A172 (cell line): Measurements from ENCODE around the gene GZMB. TPM values are rescaled to one million over a fixed set of nuclear protein-coding genes. Genes with fewer than 3 reads are reported as not detected.
"Not testable (repeated sequence)": the region's sequence is repeated elsewhere in the genome, so short reads cannot be mapped to it uniquely, and the experiment has no call there.

Experiments used
- DNase-seq: peaks from one replicate; pipeline ENCODE4 v3.0.0-alpha.2; 2015; ENCODE audit warnings: low spot score
- total RNA-seq: library from RNA; depleted of rRNA; stranded (reverse); fragments of >200 nt; shearing (Covaris generic); gene quantifications from 2 replicates; pipeline ENCODE4 v1.2.3, GENCODE V29; 2014

Gene GZMB
- total RNA-seq, 1 experiment from 2014 or later = not detected

- DNase-seq = no peak
Measured at GRCh38 chr14:24631749-24632335, 2.1 kb downstream of the GZMB start.

DNA sequence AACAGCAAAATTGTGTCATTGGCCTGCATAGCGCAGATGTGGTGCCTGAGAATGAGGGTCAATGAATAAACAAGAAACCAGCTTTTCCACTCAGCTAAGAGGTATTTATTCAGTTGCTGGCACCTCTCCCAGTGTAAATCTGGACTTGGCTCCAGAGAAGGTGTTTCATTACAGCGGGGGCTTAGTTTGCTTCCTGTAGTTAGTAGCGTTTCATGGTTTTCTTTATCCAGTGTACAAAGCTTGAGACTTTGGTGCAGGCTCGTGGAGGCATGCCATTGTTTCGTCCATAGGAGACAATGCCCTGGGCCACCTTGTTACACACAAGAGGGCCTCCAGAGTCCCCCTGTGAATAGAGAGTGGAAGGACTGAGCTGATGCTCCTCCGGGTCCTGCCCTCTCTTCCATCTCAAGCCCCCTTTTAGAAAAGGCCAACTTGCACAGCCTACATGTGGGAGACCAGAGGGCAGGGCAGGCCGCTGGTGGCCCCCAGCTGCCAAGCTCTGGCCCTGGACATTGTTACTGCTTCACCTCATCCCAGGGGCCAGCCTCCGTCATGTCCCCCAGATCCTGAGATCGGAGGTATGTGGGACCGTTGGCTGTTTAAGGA, 3.0 kb downstream of the GZMB start:
- peak; percentile 1 for DNase-seq

GRCh38 chr14:24630087-24630871, 3.7 kb downstream of the GZMB start:
- no peak for DNase-seq

DNA sequence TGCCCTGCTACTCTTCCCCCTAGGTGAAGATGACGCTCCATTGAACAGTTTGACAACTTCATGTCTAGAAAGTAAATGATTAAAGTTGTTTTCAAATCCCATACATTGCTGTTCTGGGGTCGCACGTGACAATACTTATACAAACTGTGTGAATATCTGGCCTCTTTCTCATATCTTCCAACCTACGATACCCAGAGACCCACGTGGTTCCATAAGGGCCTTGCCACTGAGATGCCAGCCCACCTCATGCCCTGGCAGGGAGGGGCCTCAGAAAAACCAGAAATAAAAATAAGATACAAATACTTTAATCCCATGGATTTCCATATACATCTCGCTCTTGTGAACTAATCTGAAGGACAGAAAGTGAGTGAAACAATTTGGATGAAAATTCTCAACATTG, 4.5 kb downstream of the GZMB start:
- no peak for DNase-seq

GRCh38 chr14:24613747-24614146, 20.2 kb downstream of the GZMB start:
- no peak for DNase-seq

GRCh38 chr14:24613241-24613640, 20.7 kb downstream of the GZMB start:
- no peak for DNase-seq

DNA sequence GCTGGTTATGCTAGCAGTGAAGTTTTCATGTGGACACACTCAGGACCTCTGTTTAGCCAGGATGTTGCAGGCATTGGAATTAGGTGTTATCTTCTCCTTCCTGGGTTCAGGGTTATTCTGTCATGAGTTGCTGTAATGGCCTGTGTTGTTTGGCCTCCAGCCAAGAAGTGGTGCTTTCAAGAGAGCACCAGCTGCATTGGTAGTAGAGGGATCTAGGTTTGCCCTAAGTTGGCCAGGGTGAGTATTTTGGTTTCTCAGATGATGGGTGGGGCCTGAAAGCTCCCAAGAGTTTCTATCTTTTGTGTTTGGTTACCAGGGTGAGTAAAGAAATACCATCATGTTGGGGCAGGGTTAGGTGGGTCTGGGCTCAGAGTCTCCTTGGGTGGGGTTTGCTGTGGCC, 21.8 kb downstream of the GZMB start:
- DNase-seq = no peak

GRCh38 chr14:24609655-24610344, 24.2 kb downstream of the GZMB start, which contains the start of gene GZMH:
GZMH (minus strand) TSS chr14:24609685; CDS start chr14:24609613, 72 bp downstream.
- DNase-seq = no peak

DNA sequence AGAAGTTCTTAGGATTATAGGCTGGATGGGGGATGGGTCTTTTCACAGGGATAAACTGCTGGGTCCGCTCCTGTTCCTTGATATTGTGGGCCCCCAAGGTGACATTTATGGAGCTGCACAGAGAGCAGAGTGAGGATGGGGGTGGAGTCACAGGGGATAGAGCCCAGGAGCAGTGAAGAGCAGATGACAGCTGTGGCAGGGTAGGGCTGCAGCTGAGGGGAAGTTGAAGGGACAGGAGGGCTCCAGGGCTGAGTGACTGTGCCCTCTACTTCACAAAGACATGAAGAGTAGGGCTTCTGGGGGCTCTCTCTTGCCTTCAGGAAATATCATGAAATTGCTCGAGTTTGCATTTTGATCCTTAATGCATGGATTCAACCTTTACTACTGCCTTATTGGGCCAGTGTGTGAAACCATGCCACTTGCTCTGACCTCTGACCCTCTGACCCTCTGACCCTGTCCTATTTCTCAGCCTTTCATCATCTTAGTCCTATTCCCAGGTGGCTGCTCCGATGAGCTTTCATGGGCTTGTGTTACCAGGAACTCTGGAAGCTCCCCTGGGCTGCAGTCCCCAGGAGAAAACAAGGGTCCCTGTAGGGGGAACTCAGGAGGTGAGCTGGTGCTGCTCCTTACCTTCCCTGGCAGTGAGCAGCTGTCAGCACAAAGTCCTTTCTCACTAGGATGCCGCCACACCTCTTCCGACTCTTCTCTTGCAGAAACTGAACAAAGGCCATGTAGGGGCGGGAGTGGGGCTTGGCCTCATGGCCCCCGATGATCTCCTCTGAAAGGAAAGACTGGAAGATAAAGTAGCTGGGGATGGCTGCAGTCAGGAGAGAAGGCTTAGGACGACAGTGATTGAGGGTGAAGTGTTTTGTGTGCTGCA, 26.1 kb downstream of the GZMB start:
- no peak for DNase-seq

DNA sequence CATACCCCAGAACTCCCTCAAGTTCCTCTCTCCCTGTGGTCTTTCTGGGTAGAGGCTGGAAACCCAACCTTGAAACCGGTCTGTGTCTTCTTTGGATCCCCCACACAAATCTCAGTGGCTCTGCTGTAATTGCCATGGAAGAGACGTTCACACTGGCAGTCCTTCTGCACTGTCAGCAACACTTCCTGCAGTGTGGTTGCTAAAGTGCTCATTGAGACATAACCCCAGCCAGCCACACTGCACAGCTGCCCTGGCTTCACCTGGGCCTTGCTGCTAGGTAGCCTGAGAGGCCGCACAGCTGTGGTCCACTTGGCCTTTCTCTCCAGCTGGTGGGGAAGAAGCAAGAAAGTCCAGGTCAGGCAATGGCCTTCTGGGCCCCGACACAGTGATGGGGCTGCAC, 26.9 kb downstream of the GZMB start:
- no peak for DNase-seq

DNA sequence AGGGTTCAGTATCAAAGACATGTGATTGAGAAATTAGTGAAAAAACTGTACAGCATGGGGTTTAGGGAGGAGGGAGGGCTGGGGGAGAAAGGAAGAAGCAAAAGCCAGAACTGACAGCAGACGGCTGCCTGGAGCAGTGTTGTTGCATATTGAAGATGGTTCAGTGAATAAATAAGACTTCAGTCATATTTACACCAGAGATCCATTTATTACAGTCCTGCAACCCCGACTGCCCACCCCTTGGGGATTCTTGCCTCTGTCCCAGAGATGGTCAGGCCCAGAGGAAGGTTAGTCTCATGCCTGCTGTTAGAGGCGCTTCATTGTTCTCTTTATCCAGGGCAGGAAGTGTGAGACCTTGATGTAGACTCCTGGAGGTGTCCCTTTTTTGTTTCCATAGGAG, 27.7 kb downstream of the GZMB start:
- no peak for DNase-seq

DNA sequence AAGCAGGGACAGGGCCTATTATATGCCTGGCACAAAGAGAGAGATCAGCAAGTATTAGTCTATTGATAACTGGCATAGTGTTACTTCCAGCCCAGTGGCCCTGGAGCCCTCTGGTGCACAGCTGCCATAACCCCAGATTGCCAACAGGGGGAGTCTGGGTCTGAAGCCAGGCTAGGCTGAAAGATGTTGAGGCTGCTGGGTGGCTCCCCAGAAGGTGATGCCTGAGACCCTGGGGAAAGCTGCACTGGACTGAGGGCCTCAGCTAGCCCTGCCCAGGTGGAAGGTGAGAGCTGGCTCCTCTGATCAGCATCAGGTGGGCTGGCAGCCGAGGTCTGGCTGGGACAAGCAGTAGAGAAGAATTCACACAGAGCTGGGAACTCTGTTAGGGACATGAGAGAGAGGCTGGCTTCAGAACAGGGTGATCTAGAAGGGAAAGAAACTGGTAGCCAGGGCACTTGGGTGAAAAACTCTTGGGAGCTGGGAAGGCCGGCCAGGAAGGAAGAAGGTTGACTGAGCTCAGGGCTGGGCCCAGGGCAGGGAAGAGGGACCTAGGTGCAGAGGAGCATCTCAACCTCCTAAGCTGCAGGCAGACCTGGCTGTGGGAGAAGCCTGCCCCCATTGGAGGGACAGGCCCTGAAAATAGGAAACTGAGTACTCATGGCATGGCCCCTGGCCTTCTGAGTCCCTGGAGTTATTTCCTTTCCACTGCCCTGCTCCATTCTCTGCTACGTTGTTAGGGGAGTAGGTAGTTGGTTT, 28.4 kb downstream of the GZMB start:
- DNase-seq = no peak

DNA sequence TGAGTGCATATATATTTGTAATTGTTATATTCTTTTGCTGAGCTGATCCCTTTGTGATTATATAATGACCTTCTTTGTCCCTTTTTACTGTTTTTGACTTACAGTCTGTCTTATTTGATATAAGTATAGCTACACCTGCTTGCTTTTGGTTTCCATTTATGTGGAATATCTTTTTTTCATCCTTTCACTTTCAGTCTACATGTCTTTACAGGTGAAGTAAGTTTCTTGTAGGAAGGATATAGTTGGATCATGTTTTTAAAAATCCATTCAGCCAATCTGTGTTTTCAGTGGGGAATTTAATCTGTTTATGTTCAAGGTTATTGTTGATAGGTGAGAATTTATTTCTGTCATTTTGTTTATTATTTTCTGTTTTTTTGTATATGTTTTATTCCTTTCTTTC, 36.6 kb downstream of the GZMB start:
- no peak for DNase-seq

GRCh38 chr14:24595073-24595808, 38.7 kb downstream of the GZMB start:
- DNase-seq = no peak

DNA sequence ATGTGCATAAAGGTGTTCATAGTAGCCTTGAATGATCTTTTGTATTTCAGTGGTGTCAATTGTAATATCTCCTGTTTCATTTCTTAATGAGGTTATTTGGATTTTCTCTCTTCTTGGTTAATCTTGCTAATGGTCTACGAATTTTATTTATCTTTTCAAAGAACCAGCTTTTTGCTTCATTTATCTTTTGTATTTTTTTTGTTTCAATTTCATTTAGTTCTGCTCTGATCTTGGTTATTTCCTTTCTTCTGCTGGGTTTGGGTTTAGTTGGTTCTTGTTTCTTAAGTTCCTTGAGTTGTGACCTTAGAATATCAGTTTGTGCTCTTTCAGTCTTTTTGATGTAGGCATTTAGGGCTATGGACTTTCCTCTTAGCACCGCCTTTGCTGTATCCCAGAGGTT, 43.0 kb downstream of the GZMB start:
- not testable (repeated sequence) for DNase-seq

- DNase-seq = not testable (repeated sequence)
Measured at GRCh38 chr14:24584402-24584801, 49.6 kb downstream of the GZMB start.
